Suprapubic skin (tissue), 4 donors: Measurements from ENCODE around the gene ZC3HAV1. TPM values are rescaled to one million over a fixed set of nuclear protein-coding genes. Genes with fewer than 3 reads are reported as not detected.
"Not testable (repeated sequence)": the region's sequence is repeated elsewhere in the genome, so short reads cannot be mapped to it uniquely, and the experiment has no call there.

Experiments used
- DNase-seq, 2 donors: peaks; one replicate each; pipeline ENCODE4 v3.0.0-alpha.2; 2019; ENCODE audit warnings: low spot score in 2 of 2
- H3K27ac ChIP-seq: fragments of 200-600 bp; sonication (generic); one replicate; pipeline ENCODE4 v1.5.1; 2019
- H3K27me3 ChIP-seq: fragments of 200-600 bp; sonication (generic); one replicate; pipeline ENCODE4 v1.5.1; 2019
- H3K36me3 ChIP-seq: fragments of 200-600 bp; sonication (generic); one replicate; pipeline ENCODE4 v1.5.1; 2019
- H3K4me1 ChIP-seq: fragments of 200-600 bp; sonication (generic); one replicate; pipeline ENCODE4 v1.5.1; 2019
- H3K4me3 ChIP-seq: fragments of 200-600 bp; sonication (generic); one replicate; pipeline ENCODE4 v1.5.1; 2019; ENCODE audit warnings: mild to moderate bottlenecking
- H3K9me3 ChIP-seq: fragments of 200-600 bp; sonication (generic); one replicate; pipeline ENCODE4 v1.5.1; 2019
- EP300 ChIP-seq: sonication (generic); formaldehyde crosslinking; IDR thresholded peaks from one replicate; pipeline ENCODE4 v1.6.1; 2017; ENCODE audit warnings: antibody characterized with exemption
- POLR2A ChIP-seq, 2 donors: fragments of 450-650 bp; IDR thresholded peaks; one replicate each; pipeline ENCODE4 v1.6.1; 2017; ENCODE audit warnings: antibody characterized with exemption in 2 of 2, mild to moderate bottlenecking in 2 of 2, moderate library complexity in 2 of 2
- POLR2AphosphoS5 ChIP-seq, 3 donors: sonication (generic); formaldehyde crosslinking; IDR thresholded peaks; one replicate each; pipeline ENCODE4 v1.6.1; 2017; ENCODE audit warnings: antibody characterized with exemption in 3 of 3
- WGBS: methylation state at CpG from one replicate; pipeline ENCODE4 v1.1.5; 2018; 5-methylcytosine and 5-hydroxymethylcytosine counted together
- total RNA-seq, 4 donors: library from RNA; depleted of rRNA; stranded (reverse); fragments of >200 nt; gene quantifications; one replicate each; pipeline ENCODE4 v1.1.0, GENCODE V29; 2016
- TF ChIP-seq, protein P1 (sequence below), 2 donors: fragments of 200-600 bp in 1 of 2; fragments of 450-650 bp in 1 of 2; sonication (generic) in 1 of 2; IDR thresholded peaks; one replicate each; pipeline ENCODE4 v1.5.1; 2016 to 2019; ENCODE audit warnings: antibody characterized with exemption in 2 of 2, mild to moderate bottlenecking in 1 of 2, moderate library complexity in 1 of 2

ZC3HAV1 gene
- total RNA-seq, 4 donors from 2014 or later, result 27.0 to 34.4 (median 29.8) TPM

DNA sequence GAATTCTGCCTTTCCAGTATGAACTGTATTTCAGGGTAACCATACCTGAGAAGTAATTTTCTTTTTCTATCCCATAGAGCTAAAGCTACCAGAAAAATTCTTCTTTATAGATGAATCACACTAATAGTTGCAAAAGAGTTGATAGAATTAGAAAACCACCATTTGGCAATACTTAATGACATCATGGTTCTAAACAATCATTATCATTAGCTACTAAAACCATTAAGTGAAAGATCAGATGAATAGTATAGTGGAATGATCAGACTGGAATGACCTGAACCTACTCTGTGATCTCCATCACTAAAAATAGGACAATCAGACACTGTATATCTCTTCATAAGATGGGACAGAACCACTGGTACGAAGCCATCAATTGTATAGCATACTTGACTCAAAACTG lies 53.8 kb downstream of the ZC3HAV1 start:
- H3K9me3 ChIP-seq, result no peaks in the 10 kb centered on the region
- DNase-seq, result no peak
- no peak for TF ChIP-seq POLR2A (IDR thresholded peaks at IDR 0.05)
- no peak for TF ChIP-seq POLR2AphosphoS5 (IDR thresholded peaks at IDR 0.05)
- TF ChIP-seq, protein P1, sequence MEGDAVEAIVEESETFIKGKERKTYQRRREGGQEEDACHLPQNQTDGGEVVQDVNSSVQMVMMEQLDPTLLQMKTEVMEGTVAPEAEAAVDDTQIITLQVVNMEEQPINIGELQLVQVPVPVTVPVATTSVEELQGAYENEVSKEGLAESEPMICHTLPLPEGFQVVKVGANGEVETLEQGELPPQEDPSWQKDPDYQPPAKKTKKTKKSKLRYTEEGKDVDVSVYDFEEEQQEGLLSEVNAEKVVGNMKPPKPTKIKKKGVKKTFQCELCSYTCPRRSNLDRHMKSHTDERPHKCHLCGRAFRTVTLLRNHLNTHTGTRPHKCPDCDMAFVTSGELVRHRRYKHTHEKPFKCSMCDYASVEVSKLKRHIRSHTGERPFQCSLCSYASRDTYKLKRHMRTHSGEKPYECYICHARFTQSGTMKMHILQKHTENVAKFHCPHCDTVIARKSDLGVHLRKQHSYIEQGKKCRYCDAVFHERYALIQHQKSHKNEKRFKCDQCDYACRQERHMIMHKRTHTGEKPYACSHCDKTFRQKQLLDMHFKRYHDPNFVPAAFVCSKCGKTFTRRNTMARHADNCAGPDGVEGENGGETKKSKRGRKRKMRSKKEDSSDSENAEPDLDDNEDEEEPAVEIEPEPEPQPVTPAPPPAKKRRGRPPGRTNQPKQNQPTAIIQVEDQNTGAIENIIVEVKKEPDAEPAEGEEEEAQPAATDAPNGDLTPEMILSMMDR (IDR thresholded peaks at IDR 0.05), result no peak
- no peak for TF ChIP-seq EP300
- H3K4me3 ChIP-seq, result no peak overlapping the region
- no peaks in the 10 kb centered on the region for H3K4me1 ChIP-seq
- 97% methylated on average over 1 of the region's 1 CpG for WGBS
- H3K27ac ChIP-seq, result no peak overlapping the region
- H3K27me3 ChIP-seq, result no peaks in the 10 kb centered on the region
- peaks cover 63% of the 10 kb centered on the region for H3K36me3 ChIP-seq

DNA sequence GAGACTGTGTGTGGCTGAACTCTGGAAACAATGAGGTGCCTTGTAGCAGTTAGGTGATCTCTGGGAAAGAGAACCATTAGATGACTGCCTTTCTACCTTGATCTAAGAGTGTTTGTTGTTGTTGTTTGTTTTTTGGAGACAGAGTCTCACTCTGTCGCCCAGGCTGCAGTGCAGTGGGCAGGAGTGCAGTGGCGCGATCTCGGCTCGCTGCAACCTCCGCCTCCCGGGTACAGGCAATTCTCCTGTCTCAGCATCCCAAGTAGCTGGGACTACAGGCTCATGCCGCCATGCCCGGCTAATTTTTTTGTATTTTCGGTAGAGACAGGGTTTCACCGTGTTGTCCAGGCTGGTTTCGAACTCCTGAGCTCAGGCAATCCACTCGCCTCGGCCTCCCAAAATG lies 54.9 kb downstream of the ZC3HAV1 start:
- H3K4me1 ChIP-seq, H3K27ac ChIP-seq, H3K9me3 ChIP-seq, DNase-seq, H3K27me3 ChIP-seq, H3K4me3 ChIP-seq: not testable (repeated sequence)
- H3K36me3 ChIP-seq, result peaks cover 65% of the 10 kb centered on the region
- WGBS, result 98% methylated on average over 14 of the region's 14 CpGs

- peaks cover 67% of the 10 kb centered on the region for H3K36me3 ChIP-seq
- H3K4me1 ChIP-seq, result no peaks in the 10 kb centered on the region
- H3K27me3 ChIP-seq, result no peaks in the 10 kb centered on the region
Measured at GRCh38 chr7:139054101-139054500, 55.4 kb downstream of the ZC3HAV1 start.

GRCh38 chr7:139051655-139052054 lies 57.9 kb downstream of the ZC3HAV1 start:
- no peak for DNase-seq
- TF ChIP-seq, protein P1 (IDR thresholded peaks at IDR 0.05), result no peak
- no peak for TF ChIP-seq POLR2A (IDR thresholded peaks at IDR 0.05)
- no peak for TF ChIP-seq POLR2AphosphoS5 (IDR thresholded peaks at IDR 0.05)
- TF ChIP-seq EP300, result no peak
- Histone ChIP-seq H3K4me1 (no peaks in the 10 kb centered on the region), H3K27me3 (no peaks in the 10 kb centered on the region), H3K36me3 (peaks cover 84% of the 10 kb centered on the region), H3K4me3 (no peak overlapping the region), H3K27ac (no peak overlapping the region), H3K9me3 (no peaks in the 10 kb centered on the region)

More at GRCh38 chr7:139054101-139054500, 55.4 kb downstream of the ZC3HAV1 start:
- WGBS, result 52% methylated on average over 2 of the region's 2 CpGs
- H3K9me3 ChIP-seq, result no peaks in the 10 kb centered on the region
- TF ChIP-seq EP300, result no peak
- TF ChIP-seq, protein P1 (IDR thresholded peaks at IDR 0.05), result no peak
- no peak for TF ChIP-seq POLR2A (IDR thresholded peaks at IDR 0.05)
- no peak for TF ChIP-seq POLR2AphosphoS5 (IDR thresholded peaks at IDR 0.05)
- no peak overlapping the region for H3K4me3 ChIP-seq
- no peak for DNase-seq
- no peak overlapping the region for H3K27ac ChIP-seq

- WGBS, result 96% methylated on average over 1 of the region's 1 CpG
- Histone ChIP-seq H3K4me1 (no peaks in the 10 kb centered on the region), H3K27me3 (no peaks in the 10 kb centered on the region), H3K27ac (no peak overlapping the region), H3K9me3 (no peaks in the 10 kb centered on the region), H3K4me3 (no peak overlapping the region), H3K36me3 (peaks cover 95% of the 10 kb centered on the region)
- TF ChIP-seq POLR2AphosphoS5 (IDR thresholded peaks at IDR 0.05), result no peak
- TF ChIP-seq POLR2A (IDR thresholded peaks at IDR 0.05), result no peak
- TF ChIP-seq EP300, result no peak
- TF ChIP-seq, protein P1 (IDR thresholded peaks at IDR 0.05), result no peak
- no peak for DNase-seq
Measured at GRCh38 chr7:139049936-139050335, 59.6 kb downstream of the ZC3HAV1 start.

DNA sequence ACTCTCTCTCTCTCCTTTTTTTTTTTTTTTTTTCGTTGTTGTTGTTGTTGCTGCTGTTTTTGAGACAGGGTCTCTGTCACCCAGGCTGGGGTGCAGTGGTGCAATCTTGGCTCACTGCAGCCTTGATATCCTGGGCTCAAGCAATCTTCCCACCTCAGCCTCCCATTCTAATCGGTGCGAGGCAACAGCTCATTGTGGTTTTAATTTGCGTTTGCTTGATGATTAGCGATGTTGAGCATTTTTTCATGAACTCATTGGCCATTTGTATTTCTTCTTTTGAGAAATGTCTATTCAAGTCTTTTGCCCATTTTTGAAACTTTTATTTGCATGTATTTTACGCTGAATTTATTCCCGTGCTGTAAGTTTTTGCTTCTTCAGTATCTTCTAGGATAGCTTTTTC lies 60.4 kb downstream of the ZC3HAV1 start:
- Histone ChIP-seq H3K27ac (no peak overlapping the region), H3K27me3 (no peaks in the 10 kb centered on the region), H3K9me3 (no peaks in the 10 kb centered on the region), H3K36me3 (peaks cover 93% of the 10 kb centered on the region), H3K4me3 (no peak overlapping the region), H3K4me1 (no peaks in the 10 kb centered on the region)
- 92% methylated on average over 7 of the region's 7 CpGs for WGBS
- DNase-seq, result no peak
- no peak for TF ChIP-seq POLR2A (IDR thresholded peaks at IDR 0.05)
- TF ChIP-seq, protein P1 (IDR thresholded peaks at IDR 0.05), result no peak
- TF ChIP-seq POLR2AphosphoS5 (IDR thresholded peaks at IDR 0.05), result no peak
- no peak for TF ChIP-seq EP300
